22Rv1 (cell line): ENCODE data around the gene SMPDL3B.

Source experiments
- H3K27ac ChIP-seq: fragments of 450-650 bp; 2 replicates; pipeline ENCODE4 v1.5.1; 2017
- CTCF ChIP-seq: fragments of 450-650 bp; IDR thresholded peaks from 2 replicates; pipeline ENCODE4 v1.5.1; 2017; ENCODE audit warnings: mild to moderate bottlenecking
- ZFX ChIP-seq: fragments of 450-650 bp; IDR thresholded peaks from 2 replicates; pipeline ENCODE4 v1.6.1; 2017; ENCODE audit warnings: antibody characterized with exemption, borderline replicate concordance

Gene SMPDL3B, protein sequence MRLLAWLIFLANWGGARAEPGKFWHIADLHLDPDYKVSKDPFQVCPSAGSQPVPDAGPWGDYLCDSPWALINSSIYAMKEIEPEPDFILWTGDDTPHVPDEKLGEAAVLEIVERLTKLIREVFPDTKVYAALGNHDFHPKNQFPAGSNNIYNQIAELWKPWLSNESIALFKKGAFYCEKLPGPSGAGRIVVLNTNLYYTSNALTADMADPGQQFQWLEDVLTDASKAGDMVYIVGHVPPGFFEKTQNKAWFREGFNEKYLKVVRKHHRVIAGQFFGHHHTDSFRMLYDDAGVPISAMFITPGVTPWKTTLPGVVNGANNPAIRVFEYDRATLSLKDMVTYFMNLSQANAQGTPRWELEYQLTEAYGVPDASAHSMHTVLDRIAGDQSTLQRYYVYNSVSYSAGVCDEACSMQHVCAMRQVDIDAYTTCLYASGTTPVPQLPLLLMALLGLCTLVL

GRCh38 chr1:27934818-27935549, at the start of gene SMPDL3B:
Gene SMPDL3B, plus strand, starts transcription at chr1:27935000. Its CDS starts 184 bp downstream, at chr1:27935184.
- H3K27ac ChIP-seq = peak within 1 kb of the TSS; percentile 61
- no peak for TF ChIP-seq ZFX
- peak; percentile 33; the same call in 1 of the 2 replicates for TF ChIP-seq CTCF

GRCh38 chr1:27885114-27885528, 49.7 kb upstream of the SMPDL3B start:
- no peak overlapping the region for H3K27ac ChIP-seq
- TF ChIP-seq ZFX = no peak
- TF ChIP-seq CTCF = no peak

DNA sequence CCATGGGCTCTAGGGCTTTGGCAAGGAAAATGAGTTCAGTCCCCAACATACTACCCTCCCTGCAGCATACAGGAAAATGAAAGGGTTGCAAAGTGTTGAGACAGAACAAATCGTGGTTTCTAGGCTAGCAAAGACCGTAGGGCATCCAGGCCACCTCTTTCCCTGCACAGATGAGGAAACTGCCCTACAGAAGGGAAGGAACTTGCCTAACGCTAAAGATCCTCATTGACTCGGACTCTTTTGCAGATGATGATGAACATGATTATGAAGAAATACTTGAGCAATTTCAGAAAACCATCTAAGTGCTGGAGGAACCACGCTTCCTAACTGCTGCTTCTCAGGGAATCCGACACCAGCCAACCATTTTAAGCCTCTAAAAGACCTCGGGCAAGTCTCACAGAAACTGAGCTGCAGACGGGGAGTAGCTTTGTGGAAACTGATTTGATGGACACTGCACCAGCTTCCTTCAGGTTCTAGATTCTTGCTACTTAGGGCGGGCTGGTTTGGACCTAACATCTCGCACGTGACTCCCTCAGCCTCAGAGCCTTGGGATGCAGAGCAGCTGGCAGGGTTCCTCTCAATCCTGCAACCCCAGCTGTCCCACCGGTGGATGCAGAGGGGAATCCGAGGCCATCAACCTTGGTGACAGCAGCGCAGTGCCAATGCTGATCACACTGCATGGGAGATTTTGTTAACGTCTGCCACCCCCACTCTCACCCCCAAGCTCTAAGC, 49.0 kb upstream of the SMPDL3B start:
- TF ChIP-seq ZFX = no peak
- no peak for TF ChIP-seq CTCF
- H3K27ac ChIP-seq = no peak overlapping the region

- no peak overlapping the region for H3K27ac ChIP-seq
- TF ChIP-seq CTCF = no peak
- no peak for TF ChIP-seq ZFX
Measured at GRCh38 chr1:27886353-27886679, 48.5 kb upstream of the SMPDL3B start.

DNA sequence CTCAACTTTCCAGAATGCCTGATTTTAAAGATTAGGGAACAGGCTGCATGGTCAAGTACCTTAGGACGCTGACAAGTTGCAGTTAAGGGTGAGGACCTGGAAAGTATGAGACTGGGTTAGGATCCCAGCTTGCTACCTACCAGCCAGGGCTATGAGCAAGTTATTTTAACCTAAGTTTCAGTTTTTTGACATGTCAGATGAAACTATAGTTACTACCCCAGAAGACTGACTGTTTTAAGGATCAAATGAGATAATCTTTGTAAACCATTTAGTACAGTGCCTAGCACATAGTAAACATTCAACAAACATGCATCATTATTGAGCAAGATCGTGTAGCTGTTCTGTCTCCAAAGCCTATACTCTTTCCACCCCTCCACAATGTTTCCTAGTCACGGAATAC, 48.1 kb upstream of the SMPDL3B start:
- no peak overlapping the region for H3K27ac ChIP-seq

More for the DNA sequence above, 48.1 kb upstream of the SMPDL3B start:
- TF ChIP-seq ZFX (no peak), CTCF (no peak)
